GM12878 (cell line): ENCODE measurements around the gene MTERF1. TPM values are rescaled to one million over a fixed set of nuclear protein-coding genes. Genes with fewer than 3 reads are reported as not detected.
A peak's percentile ranks its signal among the peaks of the same experiment; 100 is the strongest.

Experiments used
- ATAC-seq: fragments of 200-7000 bp; cut with Tn5 transposase; 3 replicates; pipeline ENCODE4 v1.9.1; 2020; ENCODE audit warnings: mild to moderate bottlenecking, moderate library complexity
- BruUV-seq: library from RNA; stranded (reverse); fragments of 400-500 nt; replicated peaks from 2 replicates; lab custom pipeline; 2021; lab: Mats Ljungman, UMichigan
- CTCF ChIA-PET: fragments of 300-600 bp; sonication (Branson Sonifier 250); formaldehyde crosslinking; extraction: SDS; loops from one replicate; lab custom pipeline; 2021; ENCODE audit warnings: inconsistent platforms; lab: Yijun Ruan, JAX
- POLR2A ChIA-PET: fragments of 350-600 bp; formaldehyde crosslinking; extraction: SDS; loops from one replicate; lab custom pipeline; 2021; ENCODE audit warnings: inconsistent platforms; lab: Charles Lee
- RAD21 ChIA-PET: fragments of 300-600 bp; sonication (Branson Sonifier 250); formaldehyde crosslinking; loops from one replicate; lab custom pipeline; 2023; ENCODE audit warnings: antibody characterized with exemption; ENCODE audit not compliant: unreplicated experiment; lab: Charles Lee
- SMC1A ChIA-PET: fragments of 300-600 bp; sonication (Branson Sonifier 250); formaldehyde crosslinking; loops from one replicate; lab custom pipeline; 2023; ENCODE audit not compliant: unreplicated experiment, uncharacterized antibody; lab: Charles Lee
- DNase-seq: peaks from one replicate; pipeline ENCODE4 v3.0.0-alpha.2; 2011; ENCODE audit warnings: low read depth, low spot score
- FAIRE-seq: peaks from 3 replicates; lab custom pipeline; 2011; peaks lifted over from hg19 to GRCh38; lab: Jason Lieb, UNC
- H2AFZ ChIP-seq: 2 replicates; pipeline ENCODE4 v1.6.0; 2011; ENCODE audit warnings: low read depth, low read length, control low read depth; ENCODE audit not compliant: control insufficient read depth
- H3K27ac ChIP-seq: 2 replicates; pipeline ENCODE4 v1.5.1; 2011; ENCODE audit warnings: control low read depth; ENCODE audit not compliant: control insufficient read depth, insufficient read depth
- H3K27me3 ChIP-seq, 2 experiments: replicated peaks in 1 of 2; 2 replicates each; pipeline versions ENCODE4 v1.6.0 to v1.6.1; 2011; ENCODE audit warnings: low read length in 1 of 2; ENCODE audit not compliant: control insufficient read depth in 2 of 2, insufficient read depth in 2 of 2
- H3K36me3 ChIP-seq, 2 experiments: 2 replicates each; pipeline ENCODE4 v1.5.1; 2011; ENCODE audit warnings: low read length in 1 of 2; ENCODE audit not compliant: control insufficient read depth in 2 of 2, insufficient read depth in 2 of 2
- H3K4me1 ChIP-seq: 2 replicates; pipeline ENCODE4 v1.6.1; 2011; ENCODE audit warnings: mild to moderate bottlenecking, low read length, moderate library complexity, mixed read lengths; ENCODE audit not compliant: control insufficient read depth, insufficient read depth
- H3K4me2 ChIP-seq: 2 replicates; pipeline ENCODE4 v1.6.0; 2011; ENCODE audit warnings: control low read depth; ENCODE audit not compliant: control insufficient read depth, insufficient read depth
- H3K4me3 ChIP-seq: fragments of 200-600 bp; sonication (generic); 2 replicates; pipeline ENCODE4 v1.5.1; 2016
- H3K79me2 ChIP-seq: 2 replicates; pipeline ENCODE4 v1.6.0; 2011; ENCODE audit warnings: low read length; ENCODE audit not compliant: control insufficient read depth, insufficient read depth
- H3K9ac ChIP-seq: 2 replicates; pipeline ENCODE4 v1.8.0; 2011; ENCODE audit warnings: low read length, control low read depth, mixed read lengths; ENCODE audit not compliant: control insufficient read depth, insufficient read depth
- H3K9me3 ChIP-seq: replicated peaks from 3 replicates; pipeline ENCODE4 v1.5.1; 2011; ENCODE audit warnings: mild to moderate bottlenecking, low read length; ENCODE audit not compliant: control insufficient read depth, insufficient read depth
- H4K20me1 ChIP-seq: 2 replicates; pipeline ENCODE4 v1.6.0; 2011; ENCODE audit not compliant: control insufficient read depth, insufficient read depth
- BCL11A ChIP-seq: IDR thresholded peaks from 2 replicates; pipeline ENCODE4 v1.6.1; 2011; ENCODE audit warnings: low read depth, low read length
- BHLHE40 ChIP-seq, 2 experiments: fragments of 450-650 bp in 1 of 2; IDR thresholded peaks; 2 replicates each; pipeline ENCODE4 v1.6.1; 2011 to 2017; ENCODE audit warnings: low read depth in 2 of 2, borderline replicate concordance in 1 of 2, improper control_type of control experiment in 1 of 2, low read length in 1 of 2, mild to moderate bottlenecking in 1 of 2
- DPF2 ChIP-seq: fragments of 450-650 bp; IDR thresholded peaks from 2 replicates; pipeline ENCODE4 v1.6.1; 2017; ENCODE audit warnings: mild to moderate bottlenecking
- IRF4 ChIP-seq: IDR thresholded peaks from 2 replicates; pipeline ENCODE4 v1.6.1; 2011; ENCODE audit warnings: low read depth, low read length
- ZNF384 ChIP-seq: IDR thresholded peaks from 2 replicates; pipeline ENCODE4 v1.6.1; 2012; ENCODE audit warnings: low read depth, mild to moderate bottlenecking, low read length, improper control_type of control experiment, borderline replicate concordance
- ZZZ3 ChIP-seq: IDR thresholded peaks from 2 replicates; pipeline ENCODE4 v1.6.1; 2011; ENCODE audit warnings: low read depth; ENCODE audit not compliant: control insufficient read depth, insufficient read length
- WGBS: methylation state at CpG from one replicate; pipeline ENCODE4 v1.1.6; 2016; ENCODE audit warnings: low lambda C conversion rate; ENCODE audit not compliant: insufficient replicate concordance, insufficient coverage; ENCODE audit errors: missing lambda C conversion rate; 5-methylcytosine and 5-hydroxymethylcytosine counted together
- in situ Hi-C: fragments of 300-500 bp; cut with MboI; formaldehyde crosslinking; loops from 9 replicates; pipeline ENCODE4 v1.14.3; 2018; ENCODE audit warnings: mixed read lengths
- intact Hi-C: fragments of 100-400 bp; cut with micrococcal nuclease; formaldehyde crosslinking; loops from one replicate; pipeline ENCODE4 v1.14.2; 2022; ENCODE audit not compliant: unreplicated experiment
- polyA plus RNA-seq, 11 experiments: library from polyadenylated mRNA; depleted of rRNA in 4 of 11; unstranded in 6 of 11; stranded (reverse) in 5 of 11; fragments of >200 nt; fragmentation: Nextera tagmentation in 4 of 11; fragmentation: Illumina TruSeq in 1 of 11; extraction: Ambion mirVana in 4 of 11; extraction: Trizol in 1 of 11; gene quantifications; 1 replicate in 1 of 11; 2 replicates in 10 of 11; pipeline versions ENCODE4 v1.2.1 to v1.2.3, GENCODE V29; 2011 to 2016; ENCODE audit warnings: inconsistent platforms in 2 of 11, missing spikeins in 2 of 11, low read depth in 1 of 11
- total RNA-seq, 4 experiments: library from RNA; depleted of rRNA in 3 of 4; stranded (reverse); fragments of >200 nt in 3 of 4; fragmentation: Illumina TruSeq in 1 of 4; extraction: Trizol in 1 of 4; gene quantifications; 2 replicates each; pipeline versions ENCODE4 v1.2.1 to v1.2.3, GENCODE V29; 2013 to 2021

Gene MTERF1
- total and polyA plus RNA-seq, 10 of the 15 experiments (the other 5 are each of a cell fraction or from before 2014, with no cell fraction given), result 14.7 to 38.7 (median 28.0) TPM

DNA sequence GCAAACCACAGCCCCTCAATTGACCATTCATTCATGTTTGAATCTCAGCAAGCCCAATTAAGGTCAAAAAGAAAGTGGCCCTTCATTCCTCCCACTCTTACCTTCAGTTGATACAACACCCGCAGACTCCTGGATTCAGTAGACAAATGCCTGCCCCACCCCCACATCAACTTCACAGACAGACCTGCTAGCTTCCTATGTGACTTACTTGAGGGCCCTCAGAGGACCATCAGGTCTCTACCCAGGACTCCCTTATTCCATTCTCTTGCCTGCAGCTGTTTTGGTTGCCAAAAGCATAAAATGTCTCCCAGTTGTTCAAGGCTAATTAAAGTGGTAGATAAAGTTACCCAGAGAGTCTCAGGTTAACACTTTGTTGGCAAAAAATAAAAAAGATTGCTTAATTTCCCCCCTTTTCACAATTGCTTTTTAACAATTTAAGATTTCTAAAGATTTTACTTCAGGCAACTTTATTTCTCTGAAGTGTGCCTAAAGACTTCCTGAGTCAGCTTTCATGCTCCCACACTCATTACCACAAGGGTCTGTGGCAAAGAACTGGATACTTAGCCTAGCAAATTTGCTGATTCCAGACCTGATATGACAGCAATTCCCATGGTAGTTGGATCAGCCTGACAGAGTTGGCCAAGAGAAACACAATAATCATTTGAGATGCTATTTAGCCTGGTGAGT is 3.3 kb upstream of the MTERF1 start (continued):
- TF ChIP-seq DPF2, result no peak
- no peak for TF ChIP-seq BCL11A

DNA sequence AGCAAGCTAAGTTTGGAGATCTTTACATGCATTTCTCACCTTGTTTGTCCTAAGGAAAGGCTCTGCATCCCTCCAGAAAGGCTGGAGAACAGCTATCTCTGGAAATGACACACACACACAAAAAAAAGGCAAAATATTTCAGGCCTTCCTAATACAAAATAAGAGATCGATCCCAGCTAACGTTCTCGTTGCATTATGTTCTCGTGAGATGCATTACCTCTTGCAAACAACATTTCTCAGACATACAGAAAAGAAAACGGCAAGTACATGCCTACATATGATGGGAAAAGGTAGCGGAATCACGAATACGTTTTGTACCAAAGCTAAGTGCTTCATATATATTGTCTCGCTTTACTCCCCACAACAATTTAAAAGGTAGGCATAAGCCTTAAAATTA is 488 bp downstream of the MTERF1 start:
- no peak for TF ChIP-seq IRF4
- TF ChIP-seq ZZZ3, result no peak
- no peak for TF ChIP-seq BHLHE40 (IDR thresholded peaks at IDR 0.05; ENCODE audit: borderline replicate concordance in 1 of 2, low read depth in 2 of 2, low read length in 1 of 2)
- no peak for TF ChIP-seq ZNF384
- SMC1A ChIA-PET, result interaction anchor here (0.8 to 2.5 kb wide), 9 partner anchors 12 to 567 kb away, joined by 3 to 13 read pairs (median 6); partner anchors contain the start of genes AKAP9 and GATAD1
- Histone ChIP-seq H3K4me2 (peak overlapping the region; percentile 92), H3K9ac (peak overlapping the region; percentile 97), H3K4me3 (peak overlapping the region; percentile 89), H3K27me3 (no peaks in the 10 kb centered on the region), H3K27ac (peak overlapping the region; percentile 88), H3K9me3 (no peaks in the 10 kb centered on the region), H4K20me1 (no peaks in the 10 kb centered on the region), H3K36me3 (peaks cover 0 to 4% of the 10 kb centered on the region in 2 experiments; a peak in 1 of 4 replicates), H3K4me1 (peaks cover 9% of the 10 kb centered on the region), H3K79me2 (peaks cover 22% of the 10 kb centered on the region), H2AFZ (peak overlapping the region; percentile 88)
- in situ Hi-C loops (no loop called here), intact Hi-C loops (loop anchor here (2.0 to 5.0 kb wide), 2 partner anchors 61 to 252 kb away; partner anchors contain the start of genes AKAP9 and CYP51A1)
- BruUV-seq, result TSS peak; percentile 85
- 22% methylated on average over 9 of the region's 9 CpGs for WGBS
- no peak for DNase-seq
- POLR2A ChIA-PET, result no interaction called here
- CTCF ChIA-PET, result interaction anchor here (0.5 to 2.4 kb wide), 28 partner anchors 11 to 567 kb away, joined by 3 to 29 read pairs (median 4); partner anchors contain the start of gene GATAD1
- ATAC-seq, result peak; percentile 6; the same call in 2 of the 3 replicates
- peak; percentile 18 for FAIRE-seq
- RAD21 ChIA-PET, result interaction anchor here (0.7 to 2.1 kb wide), 6 partner anchors 13 to 567 kb away, joined by 3 to 16 read pairs (median 7); partner anchors contain the start of genes AKAP9 and GATAD1
